BLaER1 treated with 17β-estradiol and CSF1 and Interleukin-3, amounts not matched to agents 10 nM and 100 nM (cell line): ENCODE results near the gene PPP6R3.
"Not testable (repeated sequence)": the region's sequence is repeated elsewhere in the genome, so short reads cannot be mapped to it uniquely, and the experiment has no call there.

ENCODE experiments used
- H3K27ac ChIP-seq, 11 experiments: shearing (Covaris generic); formaldehyde crosslinking; 2 replicates each; pipeline ENCODE4 v1.8.1; 2022
- H3K27me3 ChIP-seq, 11 experiments: shearing (Covaris generic); formaldehyde crosslinking; 2 replicates each; pipeline ENCODE4 v1.8.1; 2022
- H3K36me3 ChIP-seq, 11 experiments: shearing (Covaris generic); formaldehyde crosslinking; 2 replicates each; pipeline ENCODE4 v1.8.1; 2022
- H3K4me1 ChIP-seq, 10 experiments: shearing (Covaris generic); formaldehyde crosslinking; 2 replicates each; pipeline ENCODE4 v1.8.1; 2022
- H3K4me2 ChIP-seq, 11 experiments: shearing (Covaris generic); formaldehyde crosslinking; 2 replicates each; pipeline ENCODE4 v1.8.1; 2022
- H3K4me3 ChIP-seq, 10 experiments: shearing (Covaris generic); formaldehyde crosslinking; 2 replicates each; pipeline ENCODE4 v1.8.1; 2022
- H3K9ac ChIP-seq, 11 experiments: shearing (Covaris generic); formaldehyde crosslinking; 2 replicates each; pipeline ENCODE4 v1.8.1; 2022
- H3K9me3 ChIP-seq, 11 experiments: shearing (Covaris generic); formaldehyde crosslinking; replicated peaks in 1 of 11; 2 replicates each; pipeline ENCODE4 v1.8.1; 2022
- H4K20me1 ChIP-seq, 11 experiments: shearing (Covaris generic); formaldehyde crosslinking; 2 replicates each; pipeline ENCODE4 v1.8.1; 2022
- Cebpa-rat ChIP-seq, 11 experiments: shearing (Covaris generic); IDR thresholded peaks; 2 replicates each; pipeline ENCODE4 v1.8.1; 2022

Gene PPP6R3

DNA sequence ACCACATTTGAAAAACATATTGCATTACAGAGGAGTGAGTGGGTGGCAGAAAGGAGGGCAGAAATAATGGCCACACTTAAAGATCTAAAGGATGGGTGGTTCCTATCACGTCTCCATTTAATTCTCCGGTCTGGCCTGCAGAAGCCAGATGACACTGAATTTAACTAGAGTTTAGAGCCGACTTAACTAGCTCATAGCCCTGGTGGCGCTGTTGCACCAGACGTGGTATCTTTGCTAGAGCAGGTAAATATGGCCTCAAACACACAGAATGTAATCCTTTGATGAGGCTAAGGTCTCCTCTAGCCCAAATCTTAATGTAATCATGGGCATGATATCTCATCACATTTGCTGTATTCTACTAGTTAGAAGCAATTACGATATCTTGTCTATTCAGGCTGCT, 172.2 kb downstream of the PPP6R3 start:
- H3K9ac ChIP-seq, result no peak overlapping the region
- no peak overlapping the region for H3K4me2 ChIP-seq
- H3K36me3 ChIP-seq, result no peaks in the 10 kb centered on the region
- H3K27me3 ChIP-seq, result peaks cover 0 to 9% (median 0%) of the 10 kb centered on the region in 11 experiments; a peak in 4 of 22 replicates
- H3K27ac ChIP-seq, result no peak overlapping the region
- TF ChIP-seq Cebpa-rat (IDR thresholded peaks at IDR 0.05), result no peak
- H4K20me1 ChIP-seq, result no peaks in the 10 kb centered on the region
- no peaks in the 10 kb centered on the region for H3K4me1 ChIP-seq
- no peak overlapping the region for H3K4me3 ChIP-seq
- no peaks in the 10 kb centered on the region for H3K9me3 ChIP-seq

DNA sequence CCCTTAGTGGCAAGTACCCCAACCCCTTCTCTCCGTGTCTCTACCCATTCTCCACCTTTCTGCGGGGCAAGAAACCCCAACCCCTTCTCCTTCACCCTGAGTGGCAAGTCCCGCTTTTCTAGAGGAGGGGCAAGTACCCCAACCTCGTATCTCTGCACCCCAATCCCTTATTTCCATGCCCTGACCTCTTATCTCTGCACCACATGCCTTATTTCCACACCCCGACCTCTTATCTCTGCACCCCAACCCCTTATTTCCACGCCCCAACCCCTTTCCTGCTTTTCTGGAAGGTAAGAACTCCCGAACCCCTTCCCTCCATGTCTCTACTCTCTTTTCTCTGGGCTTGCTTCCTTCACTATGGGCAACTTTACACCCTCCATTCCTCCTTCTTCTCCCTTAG, 174.1 kb downstream of the PPP6R3 start:
- H3K36me3 ChIP-seq, H3K4me1 ChIP-seq, H4K20me1 ChIP-seq, H3K4me2 ChIP-seq, H3K9me3 ChIP-seq, H3K4me3 ChIP-seq, H3K27ac ChIP-seq, H3K27me3 ChIP-seq, H3K9ac ChIP-seq: not testable (repeated sequence)

DNA sequence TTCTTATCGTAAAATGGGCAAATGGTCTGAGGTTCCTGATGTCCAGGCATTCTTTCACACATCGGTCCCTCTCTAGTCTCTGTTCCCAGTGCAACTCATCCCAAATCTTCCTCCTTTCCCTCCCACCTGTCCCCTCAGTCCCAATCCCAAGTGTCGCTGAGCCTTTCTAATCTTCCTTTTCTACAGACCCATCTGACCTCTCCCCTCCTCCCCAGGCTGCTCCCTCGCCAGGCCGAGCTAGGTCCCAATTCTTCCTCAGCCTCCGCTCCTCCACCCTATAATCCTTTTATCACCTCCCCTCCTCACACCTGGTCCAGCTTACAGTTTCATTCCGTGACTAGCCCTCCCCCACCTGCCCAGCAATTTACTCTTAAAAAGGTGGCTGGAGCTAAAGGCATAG, 174.6 kb downstream of the PPP6R3 start:
- not testable (repeated sequence) for H3K36me3 ChIP-seq, H4K20me1 ChIP-seq, H3K9me3 ChIP-seq, H3K4me3 ChIP-seq, H3K27me3 ChIP-seq, H3K27ac ChIP-seq, H3K9ac ChIP-seq, H3K4me2 ChIP-seq, H3K4me1 ChIP-seq

DNA sequence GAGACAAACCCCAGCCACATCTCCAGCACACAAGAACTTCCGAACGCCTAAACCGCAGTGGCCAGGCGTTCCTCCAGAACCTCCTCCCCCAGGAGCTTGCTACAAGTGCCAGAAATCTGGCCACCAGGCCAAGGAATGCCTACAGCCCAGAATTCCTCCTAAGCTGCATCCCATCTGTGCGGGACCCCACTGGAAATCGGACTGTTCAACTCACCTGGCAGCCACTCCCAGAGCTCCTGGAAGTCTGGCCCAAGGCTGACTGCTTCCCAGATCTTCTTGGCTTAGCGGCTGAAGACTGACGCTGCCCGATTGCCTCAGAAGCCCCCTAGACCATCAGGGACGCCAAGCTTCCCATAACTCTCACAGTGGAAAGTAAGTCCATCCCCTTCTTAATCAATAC, 175.3 kb downstream of the PPP6R3 start:
- H3K4me3 ChIP-seq, result not testable (repeated sequence)

DNA sequence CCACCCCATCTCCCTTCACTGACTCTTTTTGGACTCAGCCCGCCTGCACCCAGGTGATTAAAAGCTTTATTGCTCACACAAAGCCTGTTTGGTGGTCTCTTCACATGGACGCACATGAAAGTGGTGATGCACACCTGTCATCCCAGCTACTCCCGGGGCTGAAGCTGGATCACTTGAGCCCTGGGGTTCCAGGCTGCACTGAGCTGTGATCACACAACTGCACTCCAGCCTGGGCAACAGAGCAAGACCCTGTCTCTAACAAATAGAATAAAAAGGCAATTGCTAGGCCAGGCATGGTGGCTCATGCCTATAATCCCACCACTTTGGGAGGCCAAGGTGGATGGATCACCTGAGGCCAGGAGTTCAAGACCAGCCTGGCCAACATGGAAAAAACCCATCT, 178.8 kb downstream of the PPP6R3 start:
- not testable (repeated sequence) for H3K9me3 ChIP-seq, H3K36me3 ChIP-seq, H3K27ac ChIP-seq, H4K20me1 ChIP-seq, H3K4me1 ChIP-seq, H3K4me2 ChIP-seq, H3K27me3 ChIP-seq, H3K4me3 ChIP-seq, H3K9ac ChIP-seq

More for the DNA sequence above, 175.3 kb downstream of the PPP6R3 start:
- not testable (repeated sequence) for H3K4me2 ChIP-seq, H3K9me3 ChIP-seq, H3K27ac ChIP-seq, H3K9ac ChIP-seq, H3K4me1 ChIP-seq, H3K36me3 ChIP-seq, H3K27me3 ChIP-seq, H4K20me1 ChIP-seq

- Histone ChIP-seq H3K9me3 (peaks cover 22 to 23% (median 22%) of the 10 kb centered on the region in 11 experiments), H3K4me1 (no peaks in the 10 kb centered on the region), H3K27ac (no peak overlapping the region), H3K4me3 (no peak overlapping the region), H3K36me3 (no peaks in the 10 kb centered on the region), H3K27me3 (no peaks in the 10 kb centered on the region), H4K20me1 (no peaks in the 10 kb centered on the region), H3K4me2 (no peak overlapping the region), H3K9ac (no peak overlapping the region)
- TF ChIP-seq Cebpa-rat (IDR thresholded peaks at IDR 0.05), result no peak
Observed at GRCh38 chr11:68641880-68642279, 181.3 kb downstream of the PPP6R3 start.

DNA sequence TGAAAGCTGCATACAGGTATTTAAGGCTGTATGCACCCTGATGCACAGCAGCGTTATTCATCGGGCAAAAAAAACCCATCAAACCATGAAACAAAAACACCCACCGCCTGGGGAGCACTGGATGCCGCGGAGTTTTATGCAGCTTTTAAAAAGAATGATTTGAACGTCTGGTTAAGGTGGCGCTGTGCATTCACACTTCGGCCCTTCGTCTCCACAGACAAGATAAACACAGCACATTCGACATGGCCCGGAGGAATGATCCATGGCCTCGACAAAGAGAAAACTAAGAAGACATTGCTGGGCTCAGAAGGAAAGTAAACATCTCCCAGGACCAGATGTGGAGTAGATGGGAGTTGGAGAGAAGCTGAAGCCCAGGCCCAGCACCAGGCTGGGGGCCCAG, 183.0 kb downstream of the PPP6R3 start:
- H4K20me1 ChIP-seq, result no peaks in the 10 kb centered on the region
- H3K27me3 ChIP-seq, result no peaks in the 10 kb centered on the region
- peaks cover 32 to 38% (median 35%) of the 10 kb centered on the region in 11 experiments for H3K9me3 ChIP-seq
- no peak for TF ChIP-seq Cebpa-rat (IDR thresholded peaks at IDR 0.05)
- no peak overlapping the region for H3K4me2 ChIP-seq
- no peaks in the 10 kb centered on the region for H3K36me3 ChIP-seq
- no peak overlapping the region for H3K27ac ChIP-seq
- H3K4me1 ChIP-seq, result no peaks in the 10 kb centered on the region
- no peak overlapping the region for H3K9ac ChIP-seq
- H3K4me3 ChIP-seq, result no peak overlapping the region

- H3K9ac ChIP-seq, result no peak overlapping the region
- H4K20me1 ChIP-seq, result no peaks in the 10 kb centered on the region; a peak in 1 of 22 replicates
- H3K27ac ChIP-seq, result no peak overlapping the region
- H3K4me1 ChIP-seq, result peaks cover 0 to 2% (median under 1%) of the 10 kb centered on the region in 10 experiments; a peak in 10 of 20 replicates
- H3K4me3 ChIP-seq, result no peak overlapping the region
- H3K9me3 ChIP-seq, result peaks cover 32 to 38% (median 35%) of the 10 kb centered on the region in 11 experiments
- no peak overlapping the region for H3K4me2 ChIP-seq
- no peaks in the 10 kb centered on the region for H3K36me3 ChIP-seq
- no peaks in the 10 kb centered on the region for H3K27me3 ChIP-seq
- TF ChIP-seq Cebpa-rat (IDR thresholded peaks at IDR 0.05), result no peak
Observed at GRCh38 chr11:68646832-68647231, 186.3 kb downstream of the PPP6R3 start.

DNA sequence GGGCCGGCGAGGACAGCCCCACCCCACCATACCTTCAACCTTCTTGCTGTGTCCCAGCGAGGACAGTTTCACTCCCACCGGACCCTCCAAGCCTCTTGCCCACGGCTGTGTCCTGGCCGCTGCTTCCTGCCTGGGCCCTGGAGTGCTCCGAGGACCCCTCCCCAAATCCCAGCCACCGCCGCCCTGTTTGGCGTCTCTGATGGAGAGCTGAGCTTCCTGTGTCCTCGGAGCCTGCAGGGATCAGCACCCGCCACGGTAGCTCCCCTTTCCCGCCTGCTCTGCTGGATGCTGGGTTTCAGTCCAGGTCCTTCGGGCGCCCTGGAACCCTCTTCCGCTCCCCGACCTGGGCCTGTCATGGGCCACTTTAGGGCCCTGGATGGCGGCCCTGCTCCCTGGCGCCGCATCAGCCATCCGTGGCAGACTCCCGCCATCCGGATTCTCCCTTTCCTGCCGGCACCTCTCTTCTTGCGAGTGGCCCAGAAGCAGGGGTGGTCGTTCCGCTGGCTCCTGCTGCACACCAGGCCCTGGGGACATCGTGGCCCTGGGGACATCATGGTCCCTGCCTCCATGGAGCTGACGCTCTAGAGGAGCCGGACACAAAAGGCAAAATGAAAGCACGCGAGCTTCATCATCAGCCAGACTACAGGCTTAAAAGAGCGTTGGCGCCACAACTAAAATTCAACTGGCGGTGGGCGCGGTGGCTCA, 189.5 kb downstream of the PPP6R3 start:
- no peak overlapping the region for H3K4me2 ChIP-seq
- peaks cover 0 to 15% (median 0%) of the 10 kb centered on the region in 11 experiments; a peak in 4 of 22 replicates for H4K20me1 ChIP-seq
- H3K27ac ChIP-seq, result no peak overlapping the region
- no peak for TF ChIP-seq Cebpa-rat (IDR thresholded peaks at IDR 0.05)
- H3K9ac ChIP-seq, result no peak overlapping the region
- peaks cover 6 to 19% (median 16%) of the 10 kb centered on the region in 10 experiments; a peak in 18 of 20 replicates for H3K4me1 ChIP-seq
- H3K4me3 ChIP-seq, result no peak overlapping the region
- H3K27me3 ChIP-seq, result peaks cover 0 to 3% (median 0%) of the 10 kb centered on the region in 11 experiments; a peak in 1 of 22 replicates
- H3K36me3 ChIP-seq, result no peaks in the 10 kb centered on the region
- peaks cover 35 to 42% (median 39%) of the 10 kb centered on the region in 11 experiments for H3K9me3 ChIP-seq

DNA sequence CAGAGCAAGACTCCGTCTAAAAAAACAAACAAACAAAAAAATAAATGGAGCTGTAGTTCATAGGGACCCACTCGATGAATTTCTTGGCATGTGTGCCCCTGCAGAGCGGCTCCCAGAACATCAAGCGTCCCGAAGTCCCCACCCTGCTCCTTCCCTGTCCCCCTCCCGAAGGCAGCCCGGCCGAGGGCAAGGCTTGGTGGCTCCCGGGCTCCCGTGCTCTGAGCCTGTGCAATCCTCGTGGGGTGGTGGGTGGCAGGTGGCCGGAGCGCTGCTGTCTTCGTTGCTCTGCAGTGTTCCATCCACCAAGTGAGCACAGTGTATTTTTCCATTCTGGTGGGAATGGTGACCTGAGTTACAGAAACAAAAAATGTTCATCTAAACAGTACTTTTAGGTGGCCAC, 190.2 kb downstream of the PPP6R3 start:
- H3K36me3 ChIP-seq, result no peaks in the 10 kb centered on the region
- H3K27ac ChIP-seq, result no peak overlapping the region
- H4K20me1 ChIP-seq, result peaks cover 0 to 15% (median 0%) of the 10 kb centered on the region in 11 experiments; a peak in 4 of 22 replicates
- TF ChIP-seq Cebpa-rat (IDR thresholded peaks at IDR 0.05), result no peak
- H3K4me3 ChIP-seq, result no peak overlapping the region
- H3K9me3 ChIP-seq, result peaks cover 35 to 42% (median 40%) of the 10 kb centered on the region in 11 experiments
- H3K4me2 ChIP-seq, result no peak overlapping the region
- peaks cover 6 to 19% (median 16%) of the 10 kb centered on the region in 10 experiments; a peak in 18 of 20 replicates for H3K4me1 ChIP-seq
- H3K27me3 ChIP-seq, result peaks cover 0 to 8% (median 0%) of the 10 kb centered on the region in 11 experiments; a peak in 1 of 22 replicates
- no peak overlapping the region for H3K9ac ChIP-seq
